GM12878 (cell line): ENCODE results near the gene HIP1. TPM values are rescaled to one million over a fixed set of nuclear protein-coding genes. Genes with fewer than 3 reads are reported as not detected.
A peak's percentile ranks its signal among the peaks of the same experiment; 100 is the strongest.

Experiments used
- ATAC-seq: fragments of 200-7000 bp; cut with Tn5 transposase; 3 replicates; pipeline ENCODE4 v1.9.1; 2020; ENCODE audit warnings: mild to moderate bottlenecking, moderate library complexity
- BruUV-seq: library from RNA; stranded (reverse); fragments of 400-500 nt; replicated peaks from 2 replicates; lab custom pipeline; 2021; lab: Mats Ljungman, UMichigan
- CTCF ChIA-PET: fragments of 300-600 bp; sonication (Branson Sonifier 250); formaldehyde crosslinking; extraction: SDS; loops from one replicate; lab custom pipeline; 2021; ENCODE audit warnings: inconsistent platforms; lab: Yijun Ruan, JAX
- POLR2A ChIA-PET: fragments of 350-600 bp; formaldehyde crosslinking; extraction: SDS; loops from one replicate; lab custom pipeline; 2021; ENCODE audit warnings: inconsistent platforms; lab: Charles Lee
- RAD21 ChIA-PET: fragments of 300-600 bp; sonication (Branson Sonifier 250); formaldehyde crosslinking; loops from one replicate; lab custom pipeline; 2023; ENCODE audit warnings: antibody characterized with exemption; ENCODE audit not compliant: unreplicated experiment; lab: Charles Lee
- SMC1A ChIA-PET: fragments of 300-600 bp; sonication (Branson Sonifier 250); formaldehyde crosslinking; loops from one replicate; lab custom pipeline; 2023; ENCODE audit not compliant: unreplicated experiment, uncharacterized antibody; lab: Charles Lee
- DNase-seq: peaks from one replicate; pipeline ENCODE4 v3.0.0-alpha.2; 2011; ENCODE audit warnings: low read depth, low spot score
- FAIRE-seq: peaks from 3 replicates; lab custom pipeline; 2011; peaks lifted over from hg19 to GRCh38; lab: Jason Lieb, UNC
- H2AFZ ChIP-seq: 2 replicates; pipeline ENCODE4 v1.6.0; 2011; ENCODE audit warnings: low read depth, low read length, control low read depth; ENCODE audit not compliant: control insufficient read depth
- H3K27ac ChIP-seq: 2 replicates; pipeline ENCODE4 v1.5.1; 2011; ENCODE audit warnings: control low read depth; ENCODE audit not compliant: control insufficient read depth, insufficient read depth
- H3K27me3 ChIP-seq, 2 experiments: replicated peaks in 1 of 2; 2 replicates each; pipeline versions ENCODE4 v1.6.0 to v1.6.1; 2011; ENCODE audit warnings: low read length in 1 of 2; ENCODE audit not compliant: control insufficient read depth in 2 of 2, insufficient read depth in 2 of 2
- H3K36me3 ChIP-seq, 2 experiments: 2 replicates each; pipeline ENCODE4 v1.5.1; 2011; ENCODE audit warnings: low read length in 1 of 2; ENCODE audit not compliant: control insufficient read depth in 2 of 2, insufficient read depth in 2 of 2
- H3K4me1 ChIP-seq: 2 replicates; pipeline ENCODE4 v1.6.1; 2011; ENCODE audit warnings: mild to moderate bottlenecking, low read length, moderate library complexity, mixed read lengths; ENCODE audit not compliant: control insufficient read depth, insufficient read depth
- H3K4me2 ChIP-seq: 2 replicates; pipeline ENCODE4 v1.6.0; 2011; ENCODE audit warnings: control low read depth; ENCODE audit not compliant: control insufficient read depth, insufficient read depth
- H3K4me3 ChIP-seq: fragments of 200-600 bp; sonication (generic); 2 replicates; pipeline ENCODE4 v1.5.1; 2016
- H3K79me2 ChIP-seq: 2 replicates; pipeline ENCODE4 v1.6.0; 2011; ENCODE audit warnings: low read length; ENCODE audit not compliant: control insufficient read depth, insufficient read depth
- H3K9ac ChIP-seq: 2 replicates; pipeline ENCODE4 v1.8.0; 2011; ENCODE audit warnings: low read length, control low read depth, mixed read lengths; ENCODE audit not compliant: control insufficient read depth, insufficient read depth
- H3K9me3 ChIP-seq: replicated peaks from 3 replicates; pipeline ENCODE4 v1.5.1; 2011; ENCODE audit warnings: mild to moderate bottlenecking, low read length; ENCODE audit not compliant: control insufficient read depth, insufficient read depth
- H4K20me1 ChIP-seq: 2 replicates; pipeline ENCODE4 v1.6.0; 2011; ENCODE audit not compliant: control insufficient read depth, insufficient read depth
- CTCF ChIP-seq, 3 experiments: IDR thresholded peaks in 2 of 3; conservative IDR thresholded peaks in 1 of 3; 2 replicates each; pipeline ENCODE4 v1.5.1; 2011; ENCODE audit warnings: low read depth in 3 of 3, low read length in 3 of 3, mild to moderate bottlenecking in 3 of 3, control low read depth in 2 of 3, moderate library complexity in 2 of 3, inconsistent platforms in 1 of 3, mixed read lengths in 1 of 3; ENCODE audit not compliant: control insufficient read depth in 2 of 3, insufficient read depth in 1 of 3; ENCODE audit errors: extremely low read depth in 1 of 3
- MEF2B ChIP-seq: fragments of 450-650 bp; IDR thresholded peaks from 2 replicates; pipeline ENCODE4 v1.6.1; 2018; ENCODE audit warnings: mild to moderate bottlenecking, moderate library complexity; ENCODE audit not compliant: partially characterized antibody, poor library complexity, severe bottlenecking
- MTA2 ChIP-seq: fragments of 450-650 bp; IDR thresholded peaks from 2 replicates; pipeline ENCODE4 v1.6.1; 2016; ENCODE audit warnings: low read depth, mild to moderate bottlenecking, moderate library complexity
- TBL1XR1 ChIP-seq: IDR thresholded peaks from 2 replicates; pipeline ENCODE4 v1.6.1; 2012; ENCODE audit warnings: low read depth, low read length, improper control_type of control experiment
- WGBS: methylation state at CpG from one replicate; pipeline ENCODE4 v1.1.6; 2016; ENCODE audit warnings: low lambda C conversion rate; ENCODE audit not compliant: insufficient replicate concordance, insufficient coverage; ENCODE audit errors: missing lambda C conversion rate; 5-methylcytosine and 5-hydroxymethylcytosine counted together
- in situ Hi-C: fragments of 300-500 bp; cut with MboI; formaldehyde crosslinking; loops from 9 replicates; pipeline ENCODE4 v1.14.3; 2018; ENCODE audit warnings: mixed read lengths
- intact Hi-C: fragments of 100-400 bp; cut with micrococcal nuclease; formaldehyde crosslinking; loops from one replicate; pipeline ENCODE4 v1.14.2; 2022; ENCODE audit not compliant: unreplicated experiment
- polyA plus RNA-seq, 11 experiments: library from polyadenylated mRNA; depleted of rRNA in 4 of 11; unstranded in 6 of 11; stranded (reverse) in 5 of 11; fragments of >200 nt; fragmentation: Nextera tagmentation in 4 of 11; fragmentation: Illumina TruSeq in 1 of 11; extraction: Ambion mirVana in 4 of 11; extraction: Trizol in 1 of 11; gene quantifications; 1 replicate in 1 of 11; 2 replicates in 10 of 11; pipeline versions ENCODE4 v1.2.1 to v1.2.3, GENCODE V29; 2011 to 2016; ENCODE audit warnings: inconsistent platforms in 2 of 11, missing spikeins in 2 of 11, low read depth in 1 of 11
- total RNA-seq, 4 experiments: library from RNA; depleted of rRNA in 3 of 4; stranded (reverse); fragments of >200 nt in 3 of 4; fragmentation: Illumina TruSeq in 1 of 4; extraction: Trizol in 1 of 4; gene quantifications; 2 replicates each; pipeline versions ENCODE4 v1.2.1 to v1.2.3, GENCODE V29; 2013 to 2021

Gene HIP1
- total and polyA plus RNA-seq, 10 of the 15 experiments (the other 5 are each of a cell fraction or from before 2014, with no cell fraction given): 1.2 to 9.7 (median 3.2) TPM

- TF ChIP-seq TBL1XR1: no peak
- no peak for TF ChIP-seq CTCF (IDR thresholded peaks at IDR 0.05 in 2 of 3, conservative IDR thresholded peaks at IDR 0.05 in 1 of 3; ENCODE audit: control insufficient read depth in 2 of 3, extremely low read depth in 1 of 3, insufficient read depth in 1 of 3, low read depth in 3 of 3, low read length in 3 of 3)
These were observed 49.3 kb downstream of the HIP1 start (continued) for GRCh38 chr7:75689246-75690099.

GRCh38 chr7:75688200-75689136, 50.3 kb downstream of the HIP1 start:
- H3K79me2 ChIP-seq: no peaks in the 10 kb centered on the region
- H4K20me1 ChIP-seq: no peaks in the 10 kb centered on the region
- 25% methylated on average over 37 of the region's 37 CpGs for WGBS
- ChIA-PET SMC1A (interaction anchor here (1.1 kb wide), 1 partner anchor 53 kb away, joined by 3 read pairs; no protein-coding TSS in a partner anchor), CTCF (no interaction called here), RAD21 (interaction anchor here (1.3 kb wide), 1 partner anchor 74 kb away, joined by 5 read pairs; no protein-coding TSS in a partner anchor)
- H3K9me3 ChIP-seq: no peaks in the 10 kb centered on the region
- no peaks in the 10 kb centered on the region for H3K36me3 ChIP-seq
- FAIRE-seq (no peak), DNase-seq (no peak), ATAC-seq (peak; percentile 37; the same call in 2 of the 3 replicates)
- no TSS peak for BruUV-seq
- no peak overlapping the region for H3K9ac ChIP-seq
- H3K27ac ChIP-seq: no peak overlapping the region
- H3K4me3 ChIP-seq: no peak overlapping the region
- intact Hi-C loops: no loop called here
- H3K27me3 ChIP-seq: no peaks in the 10 kb centered on the region
- no peak for TF ChIP-seq MTA2
- peak; percentile 39 for TF ChIP-seq MEF2B
- TF ChIP-seq, all 136 proteins: peak for 1
- Histone ChIP-seq H2AFZ (peak overlapping the region; percentile 63), H3K4me1 (peaks cover 14% of the 10 kb centered on the region), H3K4me2 (peak overlapping the region; percentile 33; the same call in 1 of the 2 replicates)
- in situ Hi-C loops: no loop called here
- POLR2A ChIA-PET: no interaction called here
